Liver (tissue), 9 donors: ENCODE data around the gene VSIR. TPM values are rescaled to one million over a fixed set of nuclear protein-coding genes. Genes with fewer than 3 reads are reported as not detected.
A peak's percentile ranks its signal among the peaks of the same experiment; 100 is the strongest.

ENCODE experiments used
- DNase-seq: peaks from one replicate; pipeline ENCODE4 v3.0.0-alpha.2; 2017; ENCODE audit warnings: low spot score
- H3K27ac ChIP-seq, 2 donors: one replicate each; pipeline ENCODE4 v1.7.0; 2013; ENCODE audit warnings: inconsistent platforms in 2 of 2, low read length in 2 of 2, control low read depth in 1 of 2, low read depth in 1 of 2, mild to moderate bottlenecking in 1 of 2
- H3K27me3 ChIP-seq, 4 donors: one replicate each; pipeline versions ENCODE4 v1.6.1 to v1.7.0; 2013; ENCODE audit warnings: low read length in 3 of 4, inconsistent platforms in 1 of 4, mild to moderate bottlenecking in 1 of 4, moderate library complexity in 1 of 4; ENCODE audit not compliant: control insufficient read depth in 4 of 4, insufficient read depth in 4 of 4
- H3K36me3 ChIP-seq, 4 donors: one replicate each; pipeline versions ENCODE4 v1.6.1 to v1.7.0; 2013; ENCODE audit warnings: low read length in 3 of 4, mild to moderate bottlenecking in 3 of 4, low read depth in 1 of 4, moderate library complexity in 1 of 4; ENCODE audit not compliant: control insufficient read depth in 4 of 4, insufficient read depth in 3 of 4
- H3K4me1 ChIP-seq, 4 donors: one replicate each; pipeline versions ENCODE4 v1.6.1 to v1.7.0; 2013; ENCODE audit warnings: low read length in 3 of 4, mild to moderate bottlenecking in 3 of 4, moderate library complexity in 1 of 4; ENCODE audit not compliant: control insufficient read depth in 4 of 4, insufficient read depth in 4 of 4
- H3K4me3 ChIP-seq, 3 donors: one replicate each; pipeline versions ENCODE4 v1.6.1 to v1.7.0; 2013; ENCODE audit warnings: low read length in 3 of 3, control low read depth in 1 of 3, low read depth in 1 of 3, mild to moderate bottlenecking in 1 of 3
- H3K9ac ChIP-seq, 2 donors: one replicate each; pipeline ENCODE4 v1.7.0; 2013; ENCODE audit warnings: low read length in 2 of 2, mild to moderate bottlenecking in 2 of 2, moderate library complexity in 2 of 2, control low read depth in 1 of 2, low read depth in 1 of 2
- H3K9me3 ChIP-seq, 4 donors: one replicate each; pipeline versions ENCODE4 v1.6.1 to v1.7.0; 2013; ENCODE audit warnings: low read length in 3 of 4; ENCODE audit not compliant: control insufficient read depth in 4 of 4
- EGR1 ChIP-seq, 2 donors: IDR thresholded peaks; 2 replicates each; pipeline ENCODE4 v1.6.1; 2016 to 2018; ENCODE audit warnings: antibody characterized with exemption in 2 of 2, low read depth in 2 of 2
- FOXA1 ChIP-seq: IDR thresholded peaks from 2 replicates; pipeline ENCODE4 v1.6.1; 2016; ENCODE audit warnings: antibody characterized with exemption
- FOXA2 ChIP-seq: IDR thresholded peaks from 2 replicates; pipeline ENCODE4 v1.6.1; 2016; ENCODE audit warnings: antibody characterized with exemption
- GABPA ChIP-seq, 2 donors: IDR thresholded peaks in 1 of 2; conservative IDR thresholded peaks in 1 of 2; 2 replicates each; pipeline ENCODE4 v1.6.1; 2016; ENCODE audit warnings: antibody characterized with exemption in 2 of 2, mild to moderate bottlenecking in 1 of 2, moderate library complexity in 1 of 2
- HNF4A ChIP-seq, 2 donors: conservative IDR thresholded peaks; 2 replicates each; pipeline ENCODE4 v1.6.1; 2016; ENCODE audit warnings: antibody characterized with exemption in 2 of 2, mild to moderate bottlenecking in 2 of 2
- HNF4G ChIP-seq: IDR thresholded peaks from 2 replicates; pipeline ENCODE4 v1.6.1; 2016; ENCODE audit warnings: antibody characterized with exemption
- JUND ChIP-seq, 2 donors: IDR thresholded peaks; 2 replicates each; pipeline ENCODE4 v1.6.1; 2016; ENCODE audit warnings: antibody characterized with exemption in 2 of 2
- NR2F2 ChIP-seq: IDR thresholded peaks from 2 replicates; pipeline ENCODE4 v1.6.1; 2016; ENCODE audit warnings: antibody characterized with exemption
- RAD21 ChIP-seq, 2 donors: IDR thresholded peaks; 2 replicates each; pipeline ENCODE4 v1.6.1; 2016; ENCODE audit warnings: antibody characterized with exemption in 2 of 2, mild to moderate bottlenecking in 2 of 2
- RXRA ChIP-seq, 2 donors: IDR thresholded peaks; 2 replicates each; pipeline ENCODE4 v1.6.1; 2017 to 2018; ENCODE audit warnings: antibody characterized with exemption in 2 of 2, mild to moderate bottlenecking in 1 of 2
- SP1 ChIP-seq: IDR thresholded peaks from 2 replicates; pipeline ENCODE4 v1.6.1; 2018; ENCODE audit warnings: antibody characterized with exemption, mild to moderate bottlenecking
- TAF1 ChIP-seq: conservative IDR thresholded peaks from 2 replicates; pipeline ENCODE4 v1.6.1; 2016; ENCODE audit warnings: antibody characterized with exemption, mild to moderate bottlenecking
- YY1 ChIP-seq: IDR thresholded peaks from 2 replicates; pipeline ENCODE4 v1.6.1; 2016; ENCODE audit warnings: antibody characterized with exemption, mild to moderate bottlenecking
- whole genome bisulfite sequencing: extraction: QIAGEN DNeasy Blood & Tissue Kit; methylation state at CpG from one replicate; pipeline ENCODE4 v1.1.7; 2013; 5-methylcytosine and 5-hydroxymethylcytosine counted together
- polyA plus RNA-seq, 2 donors: library from polyadenylated mRNA; stranded (reverse) in 1 of 2; unstranded in 1 of 2; fragments of 200-250 nt in 1 of 2; fragments of >200 nt in 1 of 2; fragmentation: Nextera tagmentation in 1 of 2; extraction: Ambion mirVana in 1 of 2; gene quantifications; one replicate each; pipeline versions ENCODE4 v1.2.1 to v1.2.3, GENCODE V29; 2013 to 2015
- total RNA-seq, 2 donors: library from RNA; depleted of rRNA; stranded (reverse); fragments of >200 nt; gene quantifications; one replicate each; pipeline ENCODE4 v1.2.3, GENCODE V29; 2014
- TF ChIP-seq, protein P1 (sequence below): IDR thresholded peaks from 2 replicates; pipeline ENCODE4 v1.6.1; 2016; ENCODE audit warnings: antibody characterized with exemption
- TF ChIP-seq, protein P2 (sequence below): IDR thresholded peaks from 2 replicates; pipeline ENCODE4 v1.6.1; 2016; ENCODE audit warnings: antibody characterized with exemption, mild to moderate bottlenecking
- TF ChIP-seq, protein P3 (sequence below): IDR thresholded peaks from 2 replicates; pipeline ENCODE4 v1.6.1; 2016; ENCODE audit warnings: antibody characterized with exemption
- TF ChIP-seq, protein P4 (sequence below): fragments of 150-350 bp; IDR thresholded peaks from 2 replicates; pipeline ENCODE4 v1.5.1; 2017; ENCODE audit warnings: improper control_type of control experiment, low read depth, low read length; ENCODE audit not compliant: missing input control
- TF ChIP-seq, protein P5 (sequence below): IDR thresholded peaks from 2 replicates; pipeline ENCODE4 v1.6.1; 2016; ENCODE audit warnings: antibody characterized with exemption
- donor health status: healthy.
- donor health status: healthy.
- donor health status: healthy.
- donor health status: healthy.
- donor health status: healthy.

The VSIR gene
- total and polyA plus RNA-seq, 4 donors, result 7.2 to 12.2 (median 10.8) TPM

GRCh38 chr10:71769279-71769823 is 4.0 kb downstream of the VSIR start:
- H3K4me1 ChIP-seq, result peaks cover 8 to 26% (median 12%) of the 10 kb centered on the region in 4 donors
- 64% methylated on average over 5 of the region's 5 CpGs for WGBS
- peak overlapping the region; percentile 44 to 74 for H3K27ac ChIP-seq
- H3K9ac ChIP-seq, result peak overlapping the region; percentile 13 to 21
- no peaks in the 10 kb centered on the region for H3K27me3 ChIP-seq
- no peak overlapping the region for H3K4me3 ChIP-seq
- H3K9me3 ChIP-seq, result no peaks in the 10 kb centered on the region
- no peak for DNase-seq
- TF ChIP-seq HNF4G, result no peak
- TF ChIP-seq, protein P1, sequence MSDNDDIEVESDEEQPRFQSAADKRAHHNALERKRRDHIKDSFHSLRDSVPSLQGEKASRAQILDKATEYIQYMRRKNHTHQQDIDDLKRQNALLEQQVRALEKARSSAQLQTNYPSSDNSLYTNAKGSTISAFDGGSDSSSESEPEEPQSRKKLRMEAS, result no peak
- no peak for TF ChIP-seq GABPA (IDR thresholded peaks at IDR 0.05 in 1 of 2, conservative IDR thresholded peaks at IDR 0.05 in 1 of 2)
- TF ChIP-seq TAF1, result no peak
- TF ChIP-seq, protein P2, sequence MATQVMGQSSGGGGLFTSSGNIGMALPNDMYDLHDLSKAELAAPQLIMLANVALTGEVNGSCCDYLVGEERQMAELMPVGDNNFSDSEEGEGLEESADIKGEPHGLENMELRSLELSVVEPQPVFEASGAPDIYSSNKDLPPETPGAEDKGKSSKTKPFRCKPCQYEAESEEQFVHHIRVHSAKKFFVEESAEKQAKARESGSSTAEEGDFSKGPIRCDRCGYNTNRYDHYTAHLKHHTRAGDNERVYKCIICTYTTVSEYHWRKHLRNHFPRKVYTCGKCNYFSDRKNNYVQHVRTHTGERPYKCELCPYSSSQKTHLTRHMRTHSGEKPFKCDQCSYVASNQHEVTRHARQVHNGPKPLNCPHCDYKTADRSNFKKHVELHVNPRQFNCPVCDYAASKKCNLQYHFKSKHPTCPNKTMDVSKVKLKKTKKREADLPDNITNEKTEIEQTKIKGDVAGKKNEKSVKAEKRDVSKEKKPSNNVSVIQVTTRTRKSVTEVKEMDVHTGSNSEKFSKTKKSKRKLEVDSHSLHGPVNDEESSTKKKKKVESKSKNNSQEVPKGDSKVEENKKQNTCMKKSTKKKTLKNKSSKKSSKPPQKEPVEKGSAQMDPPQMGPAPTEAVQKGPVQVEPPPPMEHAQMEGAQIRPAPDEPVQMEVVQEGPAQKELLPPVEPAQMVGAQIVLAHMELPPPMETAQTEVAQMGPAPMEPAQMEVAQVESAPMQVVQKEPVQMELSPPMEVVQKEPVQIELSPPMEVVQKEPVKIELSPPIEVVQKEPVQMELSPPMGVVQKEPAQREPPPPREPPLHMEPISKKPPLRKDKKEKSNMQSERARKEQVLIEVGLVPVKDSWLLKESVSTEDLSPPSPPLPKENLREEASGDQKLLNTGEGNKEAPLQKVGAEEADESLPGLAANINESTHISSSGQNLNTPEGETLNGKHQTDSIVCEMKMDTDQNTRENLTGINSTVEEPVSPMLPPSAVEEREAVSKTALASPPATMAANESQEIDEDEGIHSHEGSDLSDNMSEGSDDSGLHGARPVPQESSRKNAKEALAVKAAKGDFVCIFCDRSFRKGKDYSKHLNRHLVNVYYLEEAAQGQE, result no peak
- no peaks in the 10 kb centered on the region for H3K36me3 ChIP-seq

DNA sequence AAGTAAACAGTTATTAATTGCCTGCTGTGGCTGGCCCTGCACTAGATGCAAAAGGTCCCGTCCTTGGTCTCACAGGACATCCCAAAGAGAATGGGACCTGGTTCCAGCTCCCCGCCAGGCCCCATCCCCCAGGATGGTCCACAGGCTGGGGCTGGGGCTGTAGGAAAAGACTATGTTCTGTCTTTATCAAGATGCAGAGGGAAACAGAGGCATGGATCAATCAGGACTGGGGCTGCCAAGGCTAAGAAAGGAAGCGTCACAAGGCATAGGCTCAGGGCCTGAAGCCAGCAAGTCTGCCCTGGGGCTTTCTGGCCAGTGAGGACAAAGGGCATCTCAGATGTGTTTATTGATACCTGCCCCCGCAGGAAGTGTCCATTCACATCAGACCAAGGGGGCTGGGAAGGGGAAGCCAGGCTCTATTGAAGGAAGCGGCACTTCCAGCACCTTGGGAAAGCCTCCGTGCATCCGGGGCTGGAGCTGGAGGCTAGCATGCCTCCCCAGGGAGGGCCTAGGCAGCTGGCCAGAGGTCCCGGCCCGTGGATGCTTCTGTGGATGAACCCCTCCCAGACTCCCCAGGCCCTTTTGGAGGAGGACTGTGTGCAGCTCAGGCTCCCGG is 5.8 kb downstream of the VSIR start:
- H3K4me3 ChIP-seq, result no peak overlapping the region

More for the DNA sequence above, 5.8 kb downstream of the VSIR start:
- Histone ChIP-seq H3K27me3 (no peaks in the 10 kb centered on the region), H3K27ac (peak overlapping the region; percentile 61 to 70), H3K9ac (no peak overlapping the region), H3K9me3 (no peaks in the 10 kb centered on the region), H3K4me1 (peaks cover 6 to 16% (median 10%) of the 10 kb centered on the region in 4 donors), H3K36me3 (no peaks in the 10 kb centered on the region)
- no peak for DNase-seq
- WGBS, result 55% methylated on average over 10 of the region's 10 CpGs
- TF ChIP-seq HNF4G (no peak), FOXA1 (no peak), SP1 (no peak), RXRA (IDR thresholded peaks at IDR 0.05) (peak in 1 of 2 donors; percentile 17), YY1 (no peak), EGR1 (IDR thresholded peaks at IDR 0.05; ENCODE audit: low read depth in 2 of 2) (no peak), RAD21 (IDR thresholded peaks at IDR 0.05) (no peak), JUND (IDR thresholded peaks at IDR 0.05) (no peak), NR2F2 (peak; percentile 73), HNF4A (conservative IDR thresholded peaks at IDR 0.05) (peak in 1 of 2 donors; percentile 41), TAF1 (no peak), FOXA2 (no peak), GABPA (IDR thresholded peaks at IDR 0.05 in 1 of 2, conservative IDR thresholded peaks at IDR 0.05 in 1 of 2) (no peak)
- TF ChIP-seq, protein P3, sequence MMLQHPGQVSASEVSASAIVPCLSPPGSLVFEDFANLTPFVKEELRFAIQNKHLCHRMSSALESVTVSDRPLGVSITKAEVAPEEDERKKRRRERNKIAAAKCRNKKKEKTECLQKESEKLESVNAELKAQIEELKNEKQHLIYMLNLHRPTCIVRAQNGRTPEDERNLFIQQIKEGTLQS, result no peak
- TF ChIP-seq, protein P2, result no peak
- TF ChIP-seq, protein P1, result no peak
- TF ChIP-seq, protein P4, sequence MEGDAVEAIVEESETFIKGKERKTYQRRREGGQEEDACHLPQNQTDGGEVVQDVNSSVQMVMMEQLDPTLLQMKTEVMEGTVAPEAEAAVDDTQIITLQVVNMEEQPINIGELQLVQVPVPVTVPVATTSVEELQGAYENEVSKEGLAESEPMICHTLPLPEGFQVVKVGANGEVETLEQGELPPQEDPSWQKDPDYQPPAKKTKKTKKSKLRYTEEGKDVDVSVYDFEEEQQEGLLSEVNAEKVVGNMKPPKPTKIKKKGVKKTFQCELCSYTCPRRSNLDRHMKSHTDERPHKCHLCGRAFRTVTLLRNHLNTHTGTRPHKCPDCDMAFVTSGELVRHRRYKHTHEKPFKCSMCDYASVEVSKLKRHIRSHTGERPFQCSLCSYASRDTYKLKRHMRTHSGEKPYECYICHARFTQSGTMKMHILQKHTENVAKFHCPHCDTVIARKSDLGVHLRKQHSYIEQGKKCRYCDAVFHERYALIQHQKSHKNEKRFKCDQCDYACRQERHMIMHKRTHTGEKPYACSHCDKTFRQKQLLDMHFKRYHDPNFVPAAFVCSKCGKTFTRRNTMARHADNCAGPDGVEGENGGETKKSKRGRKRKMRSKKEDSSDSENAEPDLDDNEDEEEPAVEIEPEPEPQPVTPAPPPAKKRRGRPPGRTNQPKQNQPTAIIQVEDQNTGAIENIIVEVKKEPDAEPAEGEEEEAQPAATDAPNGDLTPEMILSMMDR, result no peak
- TF ChIP-seq, protein P5, sequence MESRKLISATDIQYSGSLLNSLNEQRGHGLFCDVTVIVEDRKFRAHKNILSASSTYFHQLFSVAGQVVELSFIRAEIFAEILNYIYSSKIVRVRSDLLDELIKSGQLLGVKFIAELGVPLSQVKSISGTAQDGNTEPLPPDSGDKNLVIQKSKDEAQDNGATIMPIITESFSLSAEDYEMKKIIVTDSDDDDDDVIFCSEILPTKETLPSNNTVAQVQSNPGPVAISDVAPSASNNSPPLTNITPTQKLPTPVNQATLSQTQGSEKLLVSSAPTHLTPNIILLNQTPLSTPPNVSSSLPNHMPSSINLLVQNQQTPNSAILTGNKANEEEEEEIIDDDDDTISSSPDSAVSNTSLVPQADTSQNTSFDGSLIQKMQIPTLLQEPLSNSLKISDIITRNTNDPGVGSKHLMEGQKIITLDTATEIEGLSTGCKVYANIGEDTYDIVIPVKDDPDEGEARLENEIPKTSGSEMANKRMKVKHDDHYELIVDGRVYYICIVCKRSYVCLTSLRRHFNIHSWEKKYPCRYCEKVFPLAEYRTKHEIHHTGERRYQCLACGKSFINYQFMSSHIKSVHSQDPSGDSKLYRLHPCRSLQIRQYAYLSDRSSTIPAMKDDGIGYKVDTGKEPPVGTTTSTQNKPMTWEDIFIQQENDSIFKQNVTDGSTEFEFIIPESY, result no peak
